Ovary (tissue), 3 donors: ENCODE data around the gene CDK5RAP1.

Experiments used
- POLR2A ChIP-seq: fragments of 450-650 bp; IDR thresholded peaks from one replicate; pipeline ENCODE4 v1.6.1; 2017; ENCODE audit warnings: antibody characterized with exemption, mild to moderate bottlenecking, moderate library complexity
- TF ChIP-seq, protein P1 (sequence below), 3 donors: fragments of 450-650 bp in 2 of 3; fragments of 200-600 bp in 1 of 3; IDR thresholded peaks; one replicate each; pipeline versions ENCODE4 v1.5.1 to v1.8.0; 2016 to 2022; ENCODE audit warnings: antibody characterized with exemption in 3 of 3, mild to moderate bottlenecking in 1 of 3
- donor health status: DM: no; HTN: no; CAD: no.

DNA sequence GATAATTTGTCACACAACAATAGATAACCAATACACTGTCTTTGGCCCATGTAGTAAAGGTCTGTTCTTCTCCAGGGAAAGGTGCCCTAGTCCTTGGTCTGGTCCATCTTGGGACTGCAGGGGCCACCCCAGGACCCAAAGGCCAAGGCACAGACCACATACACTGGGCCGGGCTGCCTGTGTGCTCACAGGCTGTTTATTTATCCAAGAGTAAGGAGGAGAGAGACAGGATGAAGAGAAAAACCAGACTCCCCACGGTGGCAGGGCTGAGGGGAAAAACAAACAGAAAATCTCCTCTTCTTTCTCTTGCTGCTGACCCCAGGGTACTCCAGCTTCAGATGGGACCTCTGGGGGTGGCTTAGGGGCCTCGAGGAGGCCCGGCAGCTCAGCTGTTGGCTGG lies 6.5 kb upstream of the CDK5RAP1 start:
- TF ChIP-seq POLR2A, result no peak
- TF ChIP-seq, protein P1, sequence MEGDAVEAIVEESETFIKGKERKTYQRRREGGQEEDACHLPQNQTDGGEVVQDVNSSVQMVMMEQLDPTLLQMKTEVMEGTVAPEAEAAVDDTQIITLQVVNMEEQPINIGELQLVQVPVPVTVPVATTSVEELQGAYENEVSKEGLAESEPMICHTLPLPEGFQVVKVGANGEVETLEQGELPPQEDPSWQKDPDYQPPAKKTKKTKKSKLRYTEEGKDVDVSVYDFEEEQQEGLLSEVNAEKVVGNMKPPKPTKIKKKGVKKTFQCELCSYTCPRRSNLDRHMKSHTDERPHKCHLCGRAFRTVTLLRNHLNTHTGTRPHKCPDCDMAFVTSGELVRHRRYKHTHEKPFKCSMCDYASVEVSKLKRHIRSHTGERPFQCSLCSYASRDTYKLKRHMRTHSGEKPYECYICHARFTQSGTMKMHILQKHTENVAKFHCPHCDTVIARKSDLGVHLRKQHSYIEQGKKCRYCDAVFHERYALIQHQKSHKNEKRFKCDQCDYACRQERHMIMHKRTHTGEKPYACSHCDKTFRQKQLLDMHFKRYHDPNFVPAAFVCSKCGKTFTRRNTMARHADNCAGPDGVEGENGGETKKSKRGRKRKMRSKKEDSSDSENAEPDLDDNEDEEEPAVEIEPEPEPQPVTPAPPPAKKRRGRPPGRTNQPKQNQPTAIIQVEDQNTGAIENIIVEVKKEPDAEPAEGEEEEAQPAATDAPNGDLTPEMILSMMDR (IDR thresholded peaks at IDR 0.05), result no peak
